GM21825 (cell line): ENCODE data around the gene NTN5.
"Not testable (repeated sequence)": the region's sequence is repeated elsewhere in the genome, so short reads cannot be mapped to it uniquely, and the experiment has no call there.

Source experiments
- ATAC-seq: cut with Tn5 transposase; IDR thresholded peaks from one replicate; pipeline ENCODE4 v1.9.1; 2021; ENCODE audit warnings: mild to moderate bottlenecking, moderate library complexity; ENCODE audit not compliant: unreplicated experiment

NTN5 gene

DNA sequence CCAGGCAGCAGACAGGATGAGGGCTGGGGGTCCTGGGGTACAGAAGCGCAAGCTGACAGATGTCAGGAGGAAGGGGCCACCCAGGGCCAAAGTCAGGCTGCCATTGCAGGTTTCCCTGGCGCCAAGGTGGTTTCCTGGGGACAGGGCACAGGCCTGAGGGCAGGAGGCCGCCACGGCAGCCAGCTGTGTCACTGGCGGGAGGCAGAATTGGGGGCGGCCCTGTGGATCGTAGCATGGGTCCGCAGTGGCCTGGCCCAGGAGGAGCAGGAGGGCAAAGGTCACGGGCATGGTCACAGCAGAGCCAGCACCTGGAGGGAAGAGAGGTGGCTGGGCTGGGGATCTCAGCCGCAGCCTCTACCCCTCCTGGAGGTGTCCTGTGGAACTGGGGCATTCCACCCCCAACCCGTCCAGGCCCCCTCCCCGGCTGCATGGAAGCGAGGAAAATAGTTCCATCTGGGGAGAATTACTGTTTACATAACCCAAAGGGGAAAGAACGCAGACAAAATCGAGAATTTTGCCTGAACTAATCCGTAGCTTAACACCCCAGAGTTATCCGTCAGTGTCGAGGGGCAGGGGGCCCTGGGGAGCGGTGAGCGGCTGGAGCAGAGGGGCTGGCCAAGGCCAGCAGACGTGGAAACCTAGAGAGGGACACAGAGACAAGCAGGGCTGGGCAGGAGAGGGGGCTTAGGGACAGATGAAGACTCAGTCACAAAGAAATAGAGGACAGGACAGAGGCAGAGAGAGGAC is 1.9 kb downstream of the NTN5 start:
- no peak for ATAC-seq

DNA sequence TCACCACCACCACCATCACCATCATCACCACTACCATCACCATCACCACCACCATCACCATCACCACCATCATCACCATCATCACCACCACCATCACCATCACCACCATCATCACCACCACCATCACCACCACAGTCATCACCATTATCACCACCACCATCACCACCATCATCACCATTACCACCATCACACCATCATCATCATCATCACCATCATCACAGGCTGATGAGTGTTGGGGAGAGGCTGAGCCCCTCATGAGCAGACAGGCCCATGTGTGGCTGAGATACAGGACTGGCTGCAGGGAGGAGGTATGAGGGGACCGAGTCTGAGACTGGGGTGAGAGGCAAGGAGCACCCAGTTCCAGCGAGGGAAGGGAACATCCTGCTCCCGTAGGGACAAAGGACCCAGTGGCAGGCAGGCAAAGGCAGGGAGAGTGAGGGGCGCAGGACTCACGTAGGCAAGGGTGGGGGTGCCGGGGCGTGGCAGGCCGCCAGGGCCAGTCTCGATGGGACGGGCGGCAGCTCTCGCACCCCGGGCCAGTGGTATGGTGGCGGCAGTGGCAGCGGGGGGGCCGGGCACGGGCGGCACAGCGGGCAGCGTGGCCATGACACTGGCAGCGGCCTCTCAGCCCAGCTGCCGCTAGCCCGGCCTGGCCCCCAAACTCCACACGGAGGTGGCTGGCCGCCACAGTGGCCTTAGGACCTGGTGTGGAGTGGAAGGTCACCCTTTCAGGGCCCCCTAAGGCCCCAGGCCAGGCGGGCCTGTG is 2.7 kb downstream of the NTN5 start:
- no peak for ATAC-seq

DNA sequence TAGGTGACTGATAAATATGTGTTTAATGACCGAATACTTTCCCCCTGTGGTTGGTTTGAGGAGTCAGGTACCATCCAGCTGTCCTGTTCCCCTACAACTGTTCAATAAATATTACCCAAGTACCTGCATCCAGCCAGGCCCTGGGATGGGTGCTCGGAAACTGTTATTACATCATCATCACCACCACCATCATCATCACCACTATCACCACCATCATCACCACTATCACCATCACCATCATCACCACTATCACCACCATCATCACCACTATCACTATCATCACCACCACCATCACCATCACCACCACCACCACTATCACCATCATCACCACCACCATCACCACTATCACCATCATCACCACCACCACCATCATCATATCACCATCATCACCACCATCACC is 4.1 kb downstream of the NTN5 start:
- ATAC-seq, result no peak

DNA sequence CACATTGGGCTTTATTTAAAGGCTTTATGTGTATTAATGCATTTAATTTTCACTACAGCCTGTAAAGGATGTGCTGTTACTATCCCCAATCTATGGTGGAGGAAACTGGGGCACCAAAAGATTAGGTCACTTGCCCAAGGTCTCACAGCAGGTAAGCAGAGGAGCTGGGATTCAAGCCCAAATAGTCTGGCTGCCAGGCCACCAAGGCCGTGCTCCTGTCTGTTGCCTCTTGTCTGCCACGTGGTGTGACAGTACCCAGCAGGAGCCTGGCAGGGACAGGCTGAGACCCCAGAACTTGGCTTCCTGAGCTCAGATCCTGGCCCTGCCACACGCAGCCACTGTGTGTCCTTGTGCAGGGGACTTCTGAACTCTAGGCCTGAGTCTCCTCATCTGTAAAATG is 4.5 kb downstream of the NTN5 start:
- ATAC-seq, result no peak

DNA sequence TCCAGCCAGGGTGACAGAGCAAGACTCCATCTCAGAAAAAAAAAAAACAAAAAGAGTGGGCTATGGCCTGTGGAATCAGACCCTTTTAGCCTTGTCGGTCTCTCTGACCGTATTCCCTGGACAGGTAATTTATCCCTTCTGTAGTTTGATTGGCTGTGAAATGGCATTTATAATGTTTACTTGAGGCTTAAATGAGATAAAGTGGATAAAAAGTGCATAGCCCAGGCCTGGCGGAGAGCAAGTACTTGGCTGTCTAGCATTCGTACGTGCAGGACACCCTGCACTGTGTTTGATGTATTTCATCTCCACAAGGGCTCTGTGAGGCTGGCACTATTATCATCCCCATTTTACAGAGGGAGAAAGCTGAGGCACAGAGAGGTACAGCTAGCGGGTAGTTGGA is 7.0 kb downstream of the NTN5 start:
- ATAC-seq, result no peak

DNA sequence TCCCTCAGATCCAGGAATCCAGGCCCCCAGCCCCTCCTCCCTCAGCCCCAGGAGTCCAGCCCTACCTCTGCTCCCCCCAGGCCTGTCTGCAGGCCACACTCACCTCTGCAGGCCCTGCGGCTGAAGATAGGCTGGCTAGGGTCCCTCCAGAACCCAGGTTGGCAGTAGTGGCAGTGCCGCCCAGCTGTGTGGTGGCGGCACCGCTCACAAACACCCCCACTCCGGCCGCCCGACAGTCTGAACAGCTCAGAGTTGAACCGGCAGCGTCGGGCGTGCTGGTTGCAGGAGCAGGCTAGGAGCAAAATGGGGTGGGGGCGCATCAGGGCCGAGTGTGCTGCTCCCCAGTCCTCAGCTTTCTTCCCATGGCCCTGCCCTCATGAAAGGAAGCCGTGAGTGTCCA is 8.3 kb downstream of the NTN5 start:
- no peak for ATAC-seq

DNA sequence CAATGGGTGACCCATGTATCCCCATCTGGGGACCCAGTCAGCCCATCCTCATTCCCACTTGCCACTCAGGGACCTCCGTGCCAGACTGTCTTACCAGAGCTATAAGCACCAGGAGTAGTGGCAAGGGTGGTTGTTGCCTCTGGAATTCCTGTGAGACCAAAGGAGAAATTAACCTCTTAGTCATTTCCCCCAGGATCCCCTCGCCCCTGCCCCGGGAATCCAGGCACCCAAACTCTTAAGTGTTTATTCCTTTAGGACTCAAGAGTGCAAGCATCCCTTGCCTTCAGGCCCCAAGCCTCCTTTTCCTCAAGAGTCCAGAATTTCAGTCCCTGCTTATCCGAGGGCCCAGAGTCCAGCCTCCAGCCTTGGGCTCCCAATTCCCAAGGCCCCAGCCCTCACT is 9.2 kb downstream of the NTN5 start:
- no peak for ATAC-seq

DNA sequence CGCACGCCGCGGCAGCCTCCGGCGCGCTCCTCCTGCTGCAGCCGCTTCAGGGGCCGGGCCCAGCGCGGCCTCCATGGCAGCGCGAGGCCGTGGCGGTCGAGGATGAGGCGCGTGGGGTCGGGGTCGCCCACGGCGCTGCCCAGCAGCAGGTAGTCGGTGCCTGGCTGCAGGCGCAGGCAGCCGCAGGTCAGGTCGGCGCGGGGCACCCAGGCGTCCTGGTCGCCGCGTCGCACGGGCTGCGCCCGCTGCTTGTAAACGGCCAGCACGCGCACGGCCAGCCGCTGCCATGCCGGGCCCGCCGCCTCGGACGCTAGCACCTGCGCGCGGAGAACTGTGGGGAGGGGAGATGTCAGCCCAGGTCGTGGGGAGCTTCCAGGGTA is 11.1 kb downstream of the NTN5 start:
- ATAC-seq, result no peak

DNA sequence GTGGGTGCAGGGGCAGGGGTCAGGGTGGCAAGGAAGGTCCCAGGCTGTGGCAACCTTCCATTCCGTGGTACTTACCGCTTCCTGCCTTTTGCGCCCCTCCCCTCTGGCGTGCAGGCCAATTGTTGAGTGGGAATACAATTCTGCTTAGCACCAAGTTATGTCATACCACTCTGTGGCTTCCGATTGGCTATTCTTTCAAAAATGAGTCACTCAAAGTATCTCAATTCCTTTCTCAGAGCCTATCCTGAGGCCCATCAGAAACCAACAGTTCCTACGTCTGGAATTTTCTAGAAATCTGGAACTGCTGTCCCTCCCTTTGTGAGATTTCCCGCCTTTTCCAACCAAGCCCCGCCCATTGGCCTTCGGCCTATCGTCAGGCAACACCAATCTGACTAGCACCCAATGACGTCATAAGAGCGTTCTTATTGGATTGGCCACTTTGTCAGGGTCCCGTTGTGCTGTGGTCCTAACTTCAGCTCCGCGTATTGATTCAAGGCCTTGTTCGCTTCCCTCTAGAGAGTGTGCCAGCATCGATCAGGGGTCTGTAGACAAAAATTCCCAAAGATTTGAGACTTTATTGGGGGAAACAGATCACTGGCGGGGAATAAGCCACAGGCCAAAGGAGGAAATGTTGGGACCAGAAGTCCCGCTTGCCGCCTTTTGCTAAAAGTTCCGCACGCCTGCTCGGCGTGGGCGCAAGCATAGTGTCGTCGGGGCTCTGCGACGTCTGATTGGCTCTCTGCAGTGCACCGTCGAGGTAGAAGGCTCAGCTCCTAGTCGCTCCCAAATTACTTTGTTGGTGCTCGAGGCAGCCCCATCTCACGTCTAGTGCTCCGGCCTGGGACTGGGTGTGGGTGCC is 11.7 kb downstream of the NTN5 start:
- peak; percentile 79 for ATAC-seq

DNA sequence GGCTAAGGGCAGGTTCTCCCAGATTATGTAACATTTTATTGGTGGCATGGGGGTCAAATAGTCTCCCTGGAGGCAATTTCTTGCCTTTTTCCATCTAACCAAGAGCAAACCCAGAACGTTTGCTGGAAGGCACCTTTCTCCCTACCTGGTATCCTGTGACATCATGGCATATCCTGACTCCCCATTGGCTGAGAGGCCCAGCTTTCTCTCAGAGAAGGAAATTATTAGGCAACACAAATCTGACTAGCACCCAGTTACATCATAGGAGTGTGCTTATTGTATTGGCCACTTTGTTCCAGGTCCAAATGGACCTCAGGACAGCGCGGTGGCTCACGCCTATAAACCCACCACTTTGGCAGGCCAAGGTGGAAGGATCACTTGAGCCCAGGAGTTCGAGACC is 13.0 kb downstream of the NTN5 start:
- ATAC-seq, result no peak

DNA sequence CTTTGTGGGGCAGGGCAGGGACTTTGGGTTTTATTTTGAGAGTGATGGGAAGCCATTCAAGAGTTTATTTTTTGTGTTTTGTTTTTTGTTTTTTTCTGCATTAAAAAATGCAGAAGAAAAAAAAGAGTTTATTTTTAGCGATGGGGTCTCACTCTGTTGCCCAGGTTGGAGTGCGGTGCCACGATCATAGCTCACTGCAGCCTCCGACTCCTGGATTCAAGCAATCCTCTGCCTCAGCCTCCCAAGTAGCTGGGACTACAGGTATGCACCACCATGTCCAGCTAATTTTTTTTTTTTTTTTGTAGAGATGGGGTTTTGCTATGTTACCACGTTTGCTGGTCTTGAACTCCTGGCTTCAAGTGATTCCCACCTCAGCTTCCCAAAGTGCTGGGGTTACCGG is 14.3 kb downstream of the NTN5 start:
- ATAC-seq, result no peak

DNA sequence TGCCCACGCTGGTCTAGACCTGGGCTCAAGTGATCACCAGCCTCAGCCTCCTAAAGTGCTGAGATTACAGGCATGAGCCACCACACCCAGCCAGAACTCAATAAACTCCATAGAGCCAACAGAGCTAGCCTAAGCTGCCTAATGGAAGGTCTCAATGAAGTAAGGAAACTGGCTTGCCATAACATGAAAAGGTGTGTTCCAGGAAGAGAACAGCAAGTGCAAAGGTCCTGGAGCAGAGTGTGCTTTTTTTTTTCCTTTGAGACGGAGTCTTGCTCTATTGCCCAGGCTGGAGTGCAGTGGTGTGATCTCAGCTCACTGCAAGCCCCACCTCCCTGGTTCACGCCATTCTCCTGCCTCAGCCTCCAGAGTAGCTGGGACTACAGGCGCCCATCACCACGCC is 15.0 kb downstream of the NTN5 start:
- ATAC-seq, result not testable (repeated sequence)

DNA sequence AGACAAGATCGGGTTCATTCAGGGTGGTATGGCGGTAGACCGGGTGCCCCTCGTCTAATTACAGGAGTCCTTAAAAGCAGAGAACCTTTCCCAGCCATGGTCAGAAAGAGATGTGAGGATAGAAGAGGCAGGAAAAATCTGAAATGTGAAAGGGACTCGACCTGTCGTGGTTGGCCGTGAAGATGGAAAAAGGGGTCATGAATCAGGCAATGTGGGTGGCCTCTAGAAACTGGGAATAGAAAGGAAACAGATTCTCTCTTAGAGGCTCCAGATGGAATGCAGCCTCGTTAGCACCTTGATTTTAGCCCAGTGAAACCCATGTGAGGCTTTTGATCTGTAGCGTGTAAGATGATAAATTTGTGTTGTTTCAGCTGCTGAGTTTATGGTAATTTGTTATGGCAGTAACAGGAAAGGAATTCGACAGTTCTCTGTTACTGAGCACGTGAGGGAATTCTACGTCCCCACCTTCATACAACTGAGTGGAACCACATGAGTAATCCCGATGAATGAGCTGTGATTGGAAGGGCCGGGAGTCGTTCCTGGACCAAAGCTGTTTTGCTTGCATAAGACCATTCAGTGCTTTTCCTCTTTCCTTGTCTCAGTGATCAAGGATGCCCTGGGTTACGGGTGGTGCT is 15.9 kb downstream of the NTN5 start:
- no peak for ATAC-seq

DNA sequence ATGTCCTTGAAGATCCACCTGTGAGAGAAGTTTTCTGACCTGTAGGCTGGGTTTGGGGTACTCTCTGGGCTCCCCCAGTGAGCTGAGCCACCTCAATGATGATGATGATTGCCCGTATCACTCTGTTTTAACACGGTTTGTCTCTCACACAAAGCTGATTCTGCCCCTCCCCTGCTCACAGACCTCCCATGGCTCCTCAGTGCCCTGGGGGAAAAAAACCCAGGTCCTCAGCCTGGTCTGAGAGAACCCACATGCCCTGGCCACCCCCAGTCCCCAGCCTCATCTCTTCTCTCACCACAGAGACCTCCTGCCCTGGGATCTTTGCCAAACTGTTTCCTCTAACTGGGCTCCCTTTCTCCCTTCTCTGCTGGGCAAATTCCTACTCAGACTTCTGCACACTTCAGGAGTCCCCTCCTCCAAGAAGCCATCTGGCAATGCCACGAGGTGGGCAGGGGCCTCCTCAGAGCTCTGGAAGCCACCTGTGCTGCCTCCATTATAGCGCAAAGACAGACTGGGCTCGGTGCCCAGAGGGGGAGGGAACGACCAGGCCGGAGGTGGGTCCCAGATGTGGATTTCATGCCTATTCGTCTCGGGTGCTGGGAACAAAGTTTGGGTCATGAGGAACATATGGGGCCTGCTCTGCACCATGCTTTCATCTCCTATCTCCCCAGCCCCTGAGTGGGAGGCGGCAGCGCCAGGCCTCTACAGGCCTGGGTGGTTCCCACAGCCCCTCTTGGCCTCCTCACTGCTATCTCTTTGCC is 18.3 kb downstream of the NTN5 start:
- no peak for ATAC-seq

DNA sequence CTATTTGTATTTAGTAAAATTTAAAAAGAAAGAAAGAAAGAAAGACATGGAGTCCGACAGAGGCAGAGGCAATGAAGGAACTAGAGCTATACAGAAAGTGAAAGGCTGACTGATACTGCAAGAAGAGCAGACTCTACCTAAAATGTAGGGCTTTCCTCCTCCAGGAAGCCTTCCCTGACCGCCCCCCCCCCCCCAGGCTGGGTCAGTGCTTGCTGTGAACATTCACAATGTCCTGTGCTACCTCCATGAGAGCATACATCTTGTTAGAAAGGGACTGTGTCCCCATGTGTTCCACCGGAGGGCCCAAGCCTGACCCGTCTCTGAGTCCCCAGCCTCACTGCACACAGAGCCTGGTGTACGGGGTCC is 21.2 kb downstream of the NTN5 start:
- ATAC-seq, result no peak

DNA sequence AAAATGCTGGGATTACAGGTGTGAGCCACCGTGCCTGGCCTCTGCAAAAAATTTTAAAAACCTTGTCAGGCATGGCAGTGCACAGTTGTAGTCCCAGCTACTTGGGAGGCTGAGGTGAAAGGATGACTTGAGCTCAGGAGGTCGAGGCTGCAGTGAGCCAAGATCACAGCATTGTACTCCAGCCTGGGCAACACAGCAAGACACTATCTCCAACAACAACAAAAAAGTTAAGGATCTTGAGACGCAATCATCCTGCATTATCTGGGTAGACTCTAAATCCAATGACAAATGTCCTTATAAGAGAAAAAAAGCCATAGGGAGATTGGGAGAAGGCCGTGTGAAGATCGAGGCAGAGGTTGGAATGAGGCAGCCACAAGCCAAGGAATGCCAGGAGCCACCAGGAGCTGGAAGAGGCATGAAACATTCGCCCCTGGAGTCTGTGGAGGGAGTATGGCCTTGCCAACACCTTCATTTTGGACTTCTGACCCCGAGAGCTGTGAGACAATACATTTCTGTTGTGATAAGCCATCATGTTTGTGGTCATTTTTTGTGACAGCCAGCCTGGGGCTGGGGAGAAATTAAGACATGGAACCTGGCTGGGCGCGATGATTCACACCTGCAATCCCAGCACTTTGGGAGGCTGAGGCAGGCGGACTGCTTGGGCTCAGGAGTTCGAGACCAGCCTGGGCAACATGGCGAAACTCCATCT is 21.7 kb downstream of the NTN5 start:
- ATAC-seq, result no peak

DNA sequence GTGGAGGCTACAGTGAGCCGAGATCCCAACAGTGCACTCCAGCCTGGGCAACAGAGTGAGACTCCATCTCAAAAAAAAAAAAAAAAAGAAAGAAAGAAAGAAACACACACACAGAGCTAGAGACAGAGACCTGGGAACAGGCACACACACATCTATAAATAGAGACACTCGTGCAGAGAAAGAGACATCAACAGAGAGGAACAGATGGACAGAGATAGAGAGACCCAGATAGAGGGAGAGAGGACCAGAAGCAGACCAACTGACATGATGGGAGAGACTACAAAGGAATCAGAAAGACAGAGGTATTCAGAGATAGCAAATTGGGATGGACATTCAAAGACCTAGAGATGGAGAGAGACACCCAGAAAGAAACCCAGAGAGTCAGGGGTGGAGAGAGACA is 24.7 kb downstream of the NTN5 start:
- ATAC-seq, result no peak

DNA sequence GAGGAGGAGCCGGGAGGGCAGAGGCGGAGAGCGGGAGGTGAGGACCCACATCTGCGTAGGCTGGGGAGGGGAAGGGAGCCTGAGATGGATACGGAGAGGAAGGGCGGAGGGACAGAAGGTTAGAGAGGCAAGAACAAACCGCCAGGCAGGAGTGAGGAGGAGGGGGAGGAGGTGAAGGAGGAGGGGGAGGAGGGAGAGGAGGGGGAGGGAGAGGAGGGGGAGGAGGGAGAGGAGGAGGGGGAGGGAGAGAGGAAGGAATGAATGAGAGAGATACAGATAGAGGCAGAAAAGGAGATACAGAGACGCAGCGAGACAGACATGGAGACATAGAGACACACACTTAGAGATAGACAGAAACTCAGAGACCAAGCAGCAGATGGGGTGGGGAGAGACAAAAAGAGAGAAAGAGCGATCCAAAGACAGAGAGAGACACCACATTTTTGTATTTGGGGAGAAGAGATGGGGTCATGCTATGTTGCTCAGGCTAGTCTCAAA is 26.0 kb downstream of the NTN5 start:
- ATAC-seq, result no peak

DNA sequence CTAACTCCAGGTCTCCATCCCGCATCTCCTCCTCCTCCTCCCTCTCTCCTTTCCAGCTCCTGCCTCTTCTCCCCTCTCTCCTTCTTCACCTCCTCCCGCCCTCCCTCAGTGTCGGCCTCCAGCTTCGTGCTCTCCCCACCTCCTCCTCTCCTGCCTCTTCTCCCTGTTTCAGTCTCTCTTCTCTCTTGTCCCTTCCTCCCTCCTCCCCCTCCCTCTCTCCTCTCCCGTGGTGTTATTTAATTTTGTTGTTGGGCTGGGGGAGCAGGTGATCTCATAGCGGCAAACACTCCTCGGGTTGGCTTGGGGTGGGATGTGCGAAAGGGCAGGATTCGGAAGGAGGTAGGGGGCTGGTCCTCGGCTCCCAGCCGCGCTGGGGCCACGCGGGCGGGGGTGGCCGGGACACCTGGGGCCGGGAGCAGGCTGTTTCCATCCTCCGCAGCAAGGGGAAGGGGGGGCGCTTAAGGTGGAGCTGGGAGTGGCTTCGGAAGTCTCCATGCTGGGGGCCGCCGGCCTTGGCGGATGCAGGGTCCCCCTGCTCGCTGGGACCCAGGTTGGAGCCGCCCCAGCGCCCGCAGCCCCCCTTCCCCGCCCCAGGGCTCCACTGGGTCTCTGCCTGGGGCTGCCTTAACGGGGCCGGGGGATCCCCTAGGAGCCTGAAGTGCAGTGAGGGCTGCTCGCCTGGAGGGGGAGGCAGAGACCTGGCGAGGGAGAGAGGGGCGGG is 26.7 kb downstream of the NTN5 start, which contains the start of gene CA11:
TSS of gene CA11 (minus strand) at position 187 of the 721 bp plus-strand sequence. CDS start 555 bp downstream, outside the sequence.
- peak; percentile 77 for ATAC-seq
